Spleen (tissue), 7 donors: ENCODE data around the gene ATP23.

ENCODE experiments used
- CTCF ChIP-seq, 11 experiments: fragments of 200-600 bp in 7 of 11; fragments of 450-650 bp in 4 of 11; sonication (generic) in 4 of 11; IDR thresholded peaks in 8 of 11; conservative IDR thresholded peaks in 3 of 11; 1 replicate in 7 of 11; 2 replicates in 4 of 11; pipeline versions ENCODE4 v1.4.0 to v1.8.0; 2016 to 2021; ENCODE audit warnings: antibody characterized with exemption in 11 of 11, inconsistent platforms in 4 of 11, mild to moderate bottlenecking in 1 of 11
- POLR2A ChIP-seq, 3 donors: fragments of 450-650 bp; IDR thresholded peaks; one replicate each; pipeline ENCODE4 v1.5.1; 2017; ENCODE audit warnings: antibody characterized with exemption in 3 of 3, mild to moderate bottlenecking in 1 of 3
- donor health status: DM: no; HTN: no; CAD: no; lungs with moderate emphysema.
- donor health status: DM: no; HTN: no; CAD: no.
- donor health status: DM: no; HTN: no; CAD: no.

GRCh38 chr12:57895389-57896114 lies 45.8 kb upstream of the ATP23 start:
- no peak for TF ChIP-seq CTCF (IDR thresholded peaks at IDR 0.05 in 8 of 11, conservative IDR thresholded peaks at IDR 0.05 in 3 of 11)
- no peak for TF ChIP-seq POLR2A (IDR thresholded peaks at IDR 0.05)
